ENCODE data around the gene FAM8A1. TPM values are rescaled to one million over a fixed set of nuclear protein-coding genes. Genes with fewer than 3 reads are reported as not detected.

The FAM8A1 gene
- polyA plus RNA-seq, 1 experiment = 24.1 TPM

GRCh38 chr6:17600527-17601385 is 654 bp downstream of the FAM8A1 start:
- TF ChIP-seq CTCF (IDR thresholded peaks at IDR 0.05; ENCODE audit: low read depth, low read length) = no peak
- DNase-seq (ENCODE audit: low read depth, low spot score) = no peak
- Histone ChIP-seq H3K27ac (ENCODE audit: low read depth, low read length) (no peak overlapping the region), H3K4me3 (ENCODE audit: low read depth, low read length) (peak overlapping the region; percentile 88), H3K9me3 (ENCODE audit: control insufficient read depth, insufficient read depth, low read length) (peaks cover 3% of the 10 kb centered on the region; the same call in 1 of the 2 replicates), H3K27me3 (ENCODE audit: control insufficient read depth, insufficient read depth, low read length) (no peaks in the 10 kb centered on the region)
- CTCF ChIA-PET = interaction anchor here (0.6 to 1.6 kb wide), 5 partner anchors 17 to 440 kb away, joined by 3 to 4 read pairs (median 4); no protein-coding TSS in a partner anchor
- POLR2A ChIA-PET = interaction anchor here (0.6 to 1.4 kb wide), 3 partner anchors 11 to 548 kb away, joined by 3 to 8 read pairs (median 5); no protein-coding TSS in a partner anchor

DNA sequence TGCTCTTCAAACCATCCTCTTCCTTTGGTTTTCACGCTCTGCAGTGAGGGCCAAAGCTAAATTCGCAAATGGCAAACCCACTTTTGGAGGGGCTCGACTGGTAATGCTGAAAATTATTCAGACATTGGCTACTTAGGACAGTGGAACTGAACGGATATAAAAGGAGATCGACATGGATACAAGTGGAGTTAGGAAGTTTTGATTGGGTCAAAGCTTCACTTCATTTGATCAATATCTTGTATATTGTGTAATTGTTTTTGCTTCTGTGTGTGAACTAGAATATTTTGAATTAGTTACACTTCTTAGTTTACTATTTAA is 1.2 kb downstream of the FAM8A1 start:
- POLR2A ChIA-PET = interaction anchor here (1.8 kb wide), 1 partner anchor 11 kb away, joined by 4 read pairs; no protein-coding TSS in a partner anchor
- H3K27ac ChIP-seq (ENCODE audit: low read depth, low read length) = no peak overlapping the region

DNA sequence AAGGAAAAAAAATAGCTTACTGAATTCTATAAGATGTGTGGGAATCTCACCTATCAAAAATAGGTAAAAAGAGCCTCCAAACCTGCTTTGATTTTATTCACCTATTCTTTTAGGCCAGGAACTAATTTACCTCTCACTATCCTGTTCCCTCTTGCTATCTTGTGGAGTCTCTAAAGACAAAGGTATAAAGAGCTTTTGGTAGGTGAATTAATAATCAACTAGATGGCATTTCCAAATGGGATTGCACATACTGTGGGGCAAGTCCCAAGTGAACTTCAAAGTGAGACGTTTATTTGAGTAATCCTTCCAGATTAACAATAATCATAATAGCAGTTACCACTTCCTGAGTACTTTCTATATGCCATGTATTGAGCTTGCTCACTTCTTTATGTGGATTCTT is 2.8 kb downstream of the FAM8A1 start:
- TF ChIP-seq CTCF (IDR thresholded peaks at IDR 0.05; ENCODE audit: low read depth, low read length) = no peak
- no peaks in the 10 kb centered on the region for H3K27me3 ChIP-seq (ENCODE audit: control insufficient read depth, insufficient read depth, low read length)
- no peak overlapping the region for H3K27ac ChIP-seq (ENCODE audit: low read depth, low read length)
- H3K9me3 ChIP-seq (ENCODE audit: control insufficient read depth, insufficient read depth, low read length) = peaks cover 3% of the 10 kb centered on the region; the same call in 1 of the 2 replicates
- ChIA-PET CTCF (interaction anchor here (0.6 to 1.4 kb wide), 2 partner anchors 154 to 201 kb away, joined by 3 to 4 read pairs; no protein-coding TSS in a partner anchor), POLR2A (interaction anchor here (1.8 kb wide), 1 partner anchor 9 kb away, joined by 4 read pairs; no protein-coding TSS in a partner anchor)
- no peak for DNase-seq (ENCODE audit: low read depth, low spot score)
- H3K4me3 ChIP-seq (ENCODE audit: low read depth, low read length) = no peak overlapping the region

More for the DNA sequence above, 1.2 kb downstream of the FAM8A1 start:
- Histone ChIP-seq H3K27me3 (ENCODE audit: control insufficient read depth, insufficient read depth, low read length) (no peaks in the 10 kb centered on the region), H3K9me3 (ENCODE audit: control insufficient read depth, insufficient read depth, low read length) (peaks cover 3% of the 10 kb centered on the region; the same call in 1 of the 2 replicates), H3K4me3 (ENCODE audit: low read depth, low read length) (peak overlapping the region; percentile 88)
- CTCF ChIA-PET = no interaction called here
- no peak for DNase-seq (ENCODE audit: low read depth, low spot score)
- no peak for TF ChIP-seq CTCF (IDR thresholded peaks at IDR 0.05; ENCODE audit: low read depth, low read length)

DNA sequence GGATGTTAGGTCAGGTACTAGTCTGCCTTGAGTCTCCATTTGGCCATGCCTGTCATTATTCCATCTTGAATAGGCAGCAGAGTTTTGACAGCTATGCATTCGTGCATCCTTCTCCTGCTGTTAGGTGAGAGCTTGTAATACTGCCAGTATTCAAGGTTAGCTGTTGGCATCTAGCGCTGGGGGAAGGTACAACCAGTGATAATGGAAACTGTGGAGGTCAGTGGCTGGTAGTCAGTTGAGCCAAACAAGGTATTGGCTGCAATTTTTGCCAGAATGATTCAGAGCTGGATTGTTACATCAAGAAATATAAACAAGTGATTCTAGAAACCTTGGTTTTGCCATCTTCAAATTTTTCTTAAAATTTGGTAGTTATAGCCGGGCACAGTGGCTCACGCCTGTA is 6.5 kb downstream of the FAM8A1 start:
- H3K27ac ChIP-seq (ENCODE audit: low read depth, low read length) = no peak overlapping the region
- TF ChIP-seq CTCF (IDR thresholded peaks at IDR 0.05; ENCODE audit: low read depth, low read length) = no peak
- ChIA-PET CTCF (interaction anchor here (0.7 kb wide), 1 partner anchor 88 kb away, joined by 3 read pairs; no protein-coding TSS in a partner anchor), POLR2A (interaction anchor here (0.6 kb wide), 1 partner anchor 14 kb away, joined by 12 read pairs; no protein-coding TSS in a partner anchor)
- H3K27me3 ChIP-seq (ENCODE audit: control insufficient read depth, insufficient read depth, low read length) = no peaks in the 10 kb centered on the region
- no peaks in the 10 kb centered on the region for H3K9me3 ChIP-seq (ENCODE audit: control insufficient read depth, insufficient read depth, low read length)
- no peak overlapping the region for H3K4me3 ChIP-seq (ENCODE audit: low read depth, low read length)
- DNase-seq (ENCODE audit: low read depth, low spot score) = no peak

DNA sequence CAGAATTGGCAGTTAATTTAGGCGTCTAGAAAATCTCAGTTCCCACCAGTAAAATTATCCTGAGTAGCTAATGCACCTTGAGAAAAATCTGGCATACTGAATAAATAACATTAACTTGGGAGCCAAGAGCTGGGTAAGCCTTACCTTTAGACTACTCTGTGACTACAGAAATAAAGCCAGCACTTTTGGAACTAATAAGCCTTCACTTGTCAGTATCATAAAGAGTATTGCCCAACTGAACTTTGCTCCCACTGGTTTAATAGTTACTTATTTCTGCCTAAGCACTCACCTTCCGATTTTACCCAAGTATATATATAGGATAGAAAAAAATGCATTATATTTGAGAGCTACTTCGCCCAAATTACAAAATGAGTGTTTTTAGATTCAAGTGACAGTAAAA is 10.7 kb downstream of the FAM8A1 start:
- no peak overlapping the region for H3K27ac ChIP-seq (ENCODE audit: low read depth, low read length)
- CTCF ChIA-PET = no interaction called here
- TF ChIP-seq CTCF (IDR thresholded peaks at IDR 0.05; ENCODE audit: low read depth, low read length) = no peak
- H3K27me3 ChIP-seq (ENCODE audit: control insufficient read depth, insufficient read depth, low read length) = no peaks in the 10 kb centered on the region
- DNase-seq (ENCODE audit: low read depth, low spot score) = no peak
- H3K9me3 ChIP-seq (ENCODE audit: control insufficient read depth, insufficient read depth, low read length) = no peaks in the 10 kb centered on the region
- POLR2A ChIA-PET = no interaction called here
- no peak overlapping the region for H3K4me3 ChIP-seq (ENCODE audit: low read depth, low read length)
